Measurements from ENCODE around the gene RBMY1D. TPM values are rescaled to one million over a fixed set of nuclear protein-coding genes. Genes with fewer than 3 reads are reported as not detected.
"Not testable (repeated sequence)": the region's sequence is repeated elsewhere in the genome, so short reads cannot be mapped to it uniquely, and the experiment has no call there.

The RBMY1D gene
- total RNA-seq, result not detected

DNA sequence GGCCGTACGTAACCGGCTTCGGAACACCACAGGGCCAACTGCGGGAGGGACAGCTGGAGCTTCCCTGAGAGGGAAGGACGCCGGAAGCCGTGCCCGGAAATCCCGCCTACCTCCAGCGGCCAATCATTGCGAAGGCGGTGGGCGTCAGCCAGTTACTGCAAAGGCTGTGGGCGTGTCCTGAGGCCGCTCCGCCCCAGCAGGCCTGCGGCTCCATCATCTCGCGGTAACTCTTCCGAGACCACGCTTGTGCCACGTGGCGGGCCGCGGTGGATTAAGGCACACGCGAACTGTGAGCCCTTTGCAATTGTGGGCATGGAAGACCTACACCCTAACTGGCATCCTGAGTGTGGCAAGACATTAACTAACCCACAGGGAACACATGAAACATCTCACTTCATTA is at the start of gene RBMY1D:
Gene RBMY1D, minus strand, starts transcription at position 101 of the 400 bp plus-strand sequence. CDS start 2,013 bp downstream, outside the sequence.
- not testable (repeated sequence) for DNase-seq (ENCODE audit: low spot score)

DNA sequence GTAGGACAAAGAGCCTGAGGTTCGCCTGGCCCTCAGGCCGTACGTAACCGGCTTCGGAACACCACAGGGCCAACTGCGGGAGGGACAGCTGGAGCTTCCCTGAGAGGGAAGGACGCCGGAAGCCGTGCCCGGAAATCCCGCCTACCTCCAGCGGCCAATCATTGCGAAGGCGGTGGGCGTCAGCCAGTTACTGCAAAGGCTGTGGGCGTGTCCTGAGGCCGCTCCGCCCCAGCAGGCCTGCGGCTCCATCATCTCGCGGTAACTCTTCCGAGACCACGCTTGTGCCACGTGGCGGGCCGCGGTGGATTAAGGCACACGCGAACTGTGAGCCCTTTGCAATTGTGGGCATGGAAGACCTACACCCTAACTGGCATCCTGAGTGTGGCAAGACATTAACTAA is 23.6 kb upstream of the RBMY1D start, which contains the start of gene RBMY1E:
Gene RBMY1E, minus strand, starts transcription at position 101 of the 400 bp plus-strand sequence. CDS start 1,978 bp downstream, outside the sequence.
- DNase-seq (ENCODE audit: low spot score), result not testable (repeated sequence)

GRCh38 chrY:21869407-21870076 is 24.8 kb downstream of the RBMY1D start:
- not testable (repeated sequence) for DNase-seq (ENCODE audit: low spot score)

- DNase-seq (ENCODE audit: low spot score), result no peak
Measured at GRCh38 chrY:21845481-21845880, 48.8 kb downstream of the RBMY1D start.

DNA sequence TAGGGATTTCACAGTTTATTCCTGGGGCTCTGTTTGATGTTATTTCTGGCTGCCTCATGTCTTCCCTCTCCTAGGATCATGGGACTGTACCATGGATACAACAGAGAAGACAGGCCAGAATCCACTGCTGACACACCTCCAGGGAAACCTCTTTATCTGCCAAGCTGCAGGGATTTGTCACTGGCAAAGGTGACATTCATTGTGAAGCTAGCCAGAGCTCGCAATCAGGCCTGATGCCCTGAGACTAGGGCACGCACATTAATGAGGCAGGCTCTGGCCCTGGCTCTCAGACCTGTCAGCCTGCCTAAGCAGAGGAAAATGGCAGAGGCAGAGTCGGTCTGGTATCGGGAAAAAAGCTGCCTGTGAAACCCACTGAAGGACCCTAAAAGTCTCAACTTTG is 52.2 kb downstream of the RBMY1D start:
- DNase-seq (ENCODE audit: low spot score), result no peak

DNA sequence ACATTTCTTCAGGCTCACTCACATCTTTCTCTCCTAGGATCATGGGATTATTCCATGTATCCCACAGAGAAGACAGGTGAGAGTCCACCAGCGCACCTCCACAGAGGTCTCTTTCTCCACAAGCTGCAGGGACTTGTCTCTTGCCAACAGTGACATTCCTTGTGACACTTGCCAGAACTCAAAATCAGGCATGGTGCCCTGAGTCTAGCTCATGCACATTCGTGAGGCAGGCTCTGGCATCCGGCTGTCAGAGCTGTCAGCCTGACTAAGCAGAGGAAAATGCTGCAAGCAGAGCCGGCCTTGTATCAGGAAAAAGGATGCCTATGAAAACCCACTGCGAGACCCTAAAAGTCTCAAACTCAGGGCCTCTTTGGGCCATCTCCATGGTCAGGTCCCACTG is 54.8 kb downstream of the RBMY1D start:
- DNase-seq (ENCODE audit: low spot score), result no peak

DNA sequence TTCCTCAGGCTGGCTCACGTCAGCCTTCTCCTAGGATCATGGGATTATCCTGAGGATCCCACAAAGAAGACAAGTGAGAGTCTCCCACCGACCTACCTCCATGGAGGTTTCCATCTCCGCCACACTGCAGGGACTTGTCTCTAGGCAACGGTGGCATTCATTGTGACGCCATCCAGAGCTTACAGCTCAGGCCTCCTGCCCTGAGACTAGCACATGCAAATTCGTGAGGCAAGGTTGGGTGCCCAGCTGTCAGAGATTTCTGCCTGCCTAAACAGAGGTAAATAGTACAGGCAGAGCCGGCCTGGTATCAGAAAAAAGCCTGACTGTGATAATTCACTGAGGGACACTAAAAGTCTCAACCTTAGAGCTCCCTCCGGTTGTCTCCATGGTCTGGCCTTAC is 58.0 kb downstream of the RBMY1D start:
- DNase-seq (ENCODE audit: low spot score), result no peak

DNA sequence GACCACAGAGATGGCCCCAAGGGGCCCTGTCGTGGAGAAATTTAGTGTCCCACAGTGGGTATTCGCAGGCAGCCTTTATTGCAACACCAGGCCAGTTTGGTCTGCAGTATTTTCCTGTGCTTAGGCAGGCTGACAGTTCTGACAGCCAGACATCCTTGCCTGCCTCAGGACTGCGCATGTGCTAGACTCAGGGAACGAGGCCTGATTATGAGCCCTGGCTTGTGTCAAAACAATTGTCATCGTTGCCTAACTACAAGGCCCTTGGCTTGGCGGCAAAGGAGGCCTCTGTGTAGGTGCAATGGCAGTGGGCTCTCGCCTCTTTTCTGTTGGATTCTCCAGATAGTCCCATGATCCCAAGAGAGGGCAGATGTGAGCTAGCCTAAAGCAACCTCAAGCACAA is 59.3 kb downstream of the RBMY1D start:
- DNase-seq (ENCODE audit: low spot score), result no peak

Other genes with a start within 250 kb of the RBMY1D start
- gene RBMY1E, start 23.5 kb upstream of the RBMY1D start, total RNA-seq, result not detected

All from ureter (tissue), 1 donor.